ENCODE results near the gene SLC35G1. TPM values are rescaled to one million over a fixed set of nuclear protein-coding genes. Genes with fewer than 3 reads are reported as not detected.

SLC35G1 gene
- total and polyA plus RNA-seq, 2 of the 8 experiments (the other 6 are each of a cell fraction or from before 2014, with no cell fraction given): 6.2 to 6.4 TPM

DNA sequence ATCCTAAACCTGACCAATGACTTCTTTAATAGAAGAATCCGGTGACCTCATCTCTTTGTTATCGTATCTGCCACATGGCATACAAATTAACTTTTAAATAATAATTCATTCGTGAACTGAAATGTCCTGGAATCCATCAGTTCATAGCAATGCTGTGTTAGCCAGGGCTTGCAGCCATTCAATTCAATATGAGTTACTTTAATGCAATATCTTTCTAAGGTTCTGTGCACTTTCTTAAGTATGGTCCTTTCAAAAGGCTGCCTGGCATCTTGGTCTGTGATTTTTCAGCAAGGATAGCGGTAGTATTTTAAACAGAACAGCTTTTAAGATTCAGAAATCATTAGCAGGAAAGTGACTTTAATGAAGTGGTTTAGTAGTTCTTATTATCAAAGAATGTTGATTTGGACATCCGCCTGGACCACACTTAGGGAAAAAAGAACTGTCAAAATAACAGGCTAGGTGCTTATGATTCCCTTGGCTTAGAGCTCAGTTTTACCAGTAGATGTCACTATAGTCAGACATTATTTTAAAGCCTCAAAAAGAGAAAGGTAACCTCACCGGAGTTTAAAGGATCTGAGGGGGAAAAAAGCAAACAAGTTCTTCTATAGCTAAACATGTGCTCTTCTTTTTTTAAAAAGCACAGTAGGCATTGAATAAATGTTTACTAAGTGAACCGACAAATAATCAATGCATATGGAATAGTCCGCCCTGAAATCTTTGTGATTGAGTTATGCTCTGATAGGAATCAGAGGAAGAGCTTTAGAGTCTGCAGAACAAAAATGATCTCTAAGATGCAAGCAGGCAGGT lies 22.7 kb downstream of the SLC35G1 start:
- no peak overlapping the region for H4K8ac ChIP-seq (ENCODE audit: extremely low read depth, insufficient read depth, low read length)
- peak overlapping the region; percentile 34 to 42; a peak in 3 of 4 replicates for H3K4me2 ChIP-seq (ENCODE audit: insufficient read depth in 1 of 2, low read depth in 2 of 2, low read length in 2 of 2)
- H3K4me3 ChIP-seq (ENCODE audit: extremely low read depth in 1 of 4, insufficient read depth in 2 of 4, low read depth in 3 of 4, low read length in 4 of 4): peak overlapping the region in 1 of 4 experiments; percentile 3; a peak in 2 of 8 replicates
- H3K27ac ChIP-seq (ENCODE audit: low read depth, low read length): no peak overlapping the region
- FAIRE-seq (peak; percentile 28), DNase-seq (ENCODE audit: low read depth in 1 of 2, low spot score in 2 of 2) (no peak)
- H3K23me2 ChIP-seq (ENCODE audit: low read depth, low read length): no peaks in the 10 kb centered on the region
- no peak overlapping the region for H4K5ac ChIP-seq (ENCODE audit: insufficient read length, low read depth, low read length)
- TF ChIP-seq RAD21 (IDR thresholded peaks at IDR 0.05 in 1 of 2, conservative IDR thresholded peaks at IDR 0.05 in 1 of 2; ENCODE audit: low read depth in 2 of 2, low read length in 2 of 2): peak; percentile 56 to 62
- no peak for TF ChIP-seq HDAC2 (IDR thresholded peaks at IDR 0.05; ENCODE audit: borderline replicate concordance in 1 of 2, low read depth in 2 of 2, low read length in 2 of 2)
- TF ChIP-seq, protein P1, sequence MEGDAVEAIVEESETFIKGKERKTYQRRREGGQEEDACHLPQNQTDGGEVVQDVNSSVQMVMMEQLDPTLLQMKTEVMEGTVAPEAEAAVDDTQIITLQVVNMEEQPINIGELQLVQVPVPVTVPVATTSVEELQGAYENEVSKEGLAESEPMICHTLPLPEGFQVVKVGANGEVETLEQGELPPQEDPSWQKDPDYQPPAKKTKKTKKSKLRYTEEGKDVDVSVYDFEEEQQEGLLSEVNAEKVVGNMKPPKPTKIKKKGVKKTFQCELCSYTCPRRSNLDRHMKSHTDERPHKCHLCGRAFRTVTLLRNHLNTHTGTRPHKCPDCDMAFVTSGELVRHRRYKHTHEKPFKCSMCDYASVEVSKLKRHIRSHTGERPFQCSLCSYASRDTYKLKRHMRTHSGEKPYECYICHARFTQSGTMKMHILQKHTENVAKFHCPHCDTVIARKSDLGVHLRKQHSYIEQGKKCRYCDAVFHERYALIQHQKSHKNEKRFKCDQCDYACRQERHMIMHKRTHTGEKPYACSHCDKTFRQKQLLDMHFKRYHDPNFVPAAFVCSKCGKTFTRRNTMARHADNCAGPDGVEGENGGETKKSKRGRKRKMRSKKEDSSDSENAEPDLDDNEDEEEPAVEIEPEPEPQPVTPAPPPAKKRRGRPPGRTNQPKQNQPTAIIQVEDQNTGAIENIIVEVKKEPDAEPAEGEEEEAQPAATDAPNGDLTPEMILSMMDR (IDR thresholded peaks at IDR 0.05; ENCODE audit: control extremely low read depth in 1 of 3, insufficient read depth in 1 of 3, low read depth in 1 of 3, low read length in 3 of 3): peak in 2 of 3 experiments; percentile 34 to 58; a peak in 2 of 4 replicates
- no peak overlapping the region for H2BK5ac ChIP-seq (ENCODE audit: low read depth, low read length)
- CTCF ChIA-PET (ENCODE audit: partially characterized antibody): interaction anchor here (0.6 to 3.2 kb wide), 53 partner anchors 8 to 589 kb away, joined by 3 to 34 read pairs (median 4); no protein-coding TSS in a partner anchor
- 74% methylated on average over 8 of the region's 8 CpGs; no CpG with 5 or more reads in 1 of the 2 experiments for WGBS, 2 experiments (ENCODE audit: extremely low coverage in 1 of 2, insufficient coverage in 1 of 2, insufficient read length in 1 of 2, insufficient replicate concordance in 2 of 2, low coverage in 1 of 2, low lambda C conversion rate in 2 of 2, missing lambda C conversion rate in 1 of 2)
- H2AFZ ChIP-seq (ENCODE audit: low read length): 0 out of 2 replicates have a peak overlapping the region, but pooled peaks have one; percentile 29
- H3K9me3 ChIP-seq (ENCODE audit: insufficient read depth in 2 of 2, low read depth in 1 of 2, low read length in 1 of 2): no peaks in the 10 kb centered on the region
- no peak overlapping the region for H2BK12ac ChIP-seq (ENCODE audit: low read depth, low read length)
- H3K9ac ChIP-seq (replicated peaks in 1 of 4; ENCODE audit: extremely low read depth in 1 of 4, low read depth in 3 of 4, low read length in 3 of 4): no peak overlapping the region
- no peak overlapping the region for H3K14ac ChIP-seq (ENCODE audit: insufficient read length)
- H4K20me1 ChIP-seq (replicated peaks in 1 of 2; ENCODE audit: control insufficient read depth in 1 of 2, insufficient read depth in 2 of 2, low read length in 2 of 2): peaks cover 0 to 2% of the 10 kb centered on the region in 2 experiments
- H2BK20ac ChIP-seq (ENCODE audit: low read length): no peak overlapping the region
- peaks cover 0 to 2% (median 0%) of the 10 kb centered on the region in 4 experiments; a peak in 1 of 7 replicates for H3K4me1 ChIP-seq (replicated peaks in 1 of 4; ENCODE audit: control insufficient read depth in 3 of 4, insufficient read depth in 4 of 4, low read length in 3 of 4)
- no peaks in the 10 kb centered on the region for H3K79me1 ChIP-seq (ENCODE audit: low read depth, low read length)
- no peaks in the 10 kb centered on the region for H3K27me3 ChIP-seq (replicated peaks in 1 of 4; ENCODE audit: control insufficient read depth in 3 of 4, extremely low read depth in 1 of 4, insufficient read depth in 3 of 4, low read length in 3 of 4)
- no peaks in the 10 kb centered on the region for H3K36me3 ChIP-seq (ENCODE audit: control insufficient read depth in 2 of 4, insufficient read depth in 4 of 4, low read length in 3 of 4)
- no peak overlapping the region for H2BK15ac ChIP-seq (ENCODE audit: low read length)
- POLR2A ChIA-PET (ENCODE audit: partially characterized antibody): interaction anchor here (0.5 to 1.4 kb wide), 4 partner anchors 22 to 427 kb away, joined by 3 to 4 read pairs (median 3); no protein-coding TSS in a partner anchor
- H3K18ac ChIP-seq (ENCODE audit: extremely low read depth, low read length): no peak overlapping the region
- no peak overlapping the region for H3K23ac ChIP-seq (ENCODE audit: insufficient read length)
- H3K56ac ChIP-seq (replicated peaks; ENCODE audit: insufficient read length, low read depth, low read length): no peak overlapping the region
- H3K4ac ChIP-seq (replicated peaks; ENCODE audit: insufficient read length, low read depth, low read length): no peak overlapping the region
- no peaks in the 10 kb centered on the region for H3K79me2 ChIP-seq (ENCODE audit: control insufficient read depth in 1 of 2, insufficient read depth in 2 of 2, low read length in 2 of 2)
- no peak overlapping the region for H2BK120ac ChIP-seq (replicated peaks; ENCODE audit: low read depth, low read length)
- no peak overlapping the region for H2AK5ac ChIP-seq (ENCODE audit: low read depth, low read length)
- H4K91ac ChIP-seq (replicated peaks; ENCODE audit: insufficient read length, low read length): no peak overlapping the region

Measured in H1 (cell line).